ENCODE results near the gene COX6A2.

- TF ChIP-seq CTCF (conservative IDR thresholded peaks at IDR 0.05 in 1 of 2, IDR thresholded peaks at IDR 0.05 in 1 of 2; ENCODE audit: low read depth in 1 of 2, low read length in 2 of 2) (no peak), EZH2 (IDR thresholded peaks at IDR 0.05; ENCODE audit: low read length, missing control alignments) (no peak)
Measured at GRCh38 chr16:31475946-31476302, 47.8 kb upstream of the COX6A2 start.

All from fibroblast of lung (primary cell).